ENCODE results near the gene TCF7L2. TPM values are rescaled to one million over a fixed set of nuclear protein-coding genes. Genes with fewer than 3 reads are reported as not detected.

Gene TCF7L2
- total and polyA plus RNA-seq, 8 donors, result 6.7 to 179 (median 61.7) TPM

GRCh38 chr10:112985690-112986543 is 35.9 kb downstream of the TCF7L2 start:
- no peak for DNase-seq
- Histone ChIP-seq H3K9me3 (no peaks in the 10 kb centered on the region), H3K27me3 (no peaks in the 10 kb centered on the region), H3K36me3 (peaks cover 0 to 15% (median 7%) of the 10 kb centered on the region in 4 donors), H3K4me1 (peaks cover 25 to 82% (median 54%) of the 10 kb centered on the region in 4 donors), H3K4me3 (no peak overlapping the region), H3K27ac (peak overlapping the region in 2 of 5 donors; percentile 28 to 37)
- intact Hi-C loops (cut with DNase I; ENCODE audit: low total_unique reads), result no loop called here
- WGBS, 5 donors, result 50 to 72% (median 65%) methylated on average over 7 of the region's 7 CpGs
- TF ChIP-seq POLR2A (IDR thresholded peaks at IDR 0.05) (no peak), EP300 (IDR thresholded peaks at IDR 0.05) (no peak), POLR2AphosphoS5 (IDR thresholded peaks at IDR 0.05) (peak in 1 of 3 donors; percentile 46)

DNA sequence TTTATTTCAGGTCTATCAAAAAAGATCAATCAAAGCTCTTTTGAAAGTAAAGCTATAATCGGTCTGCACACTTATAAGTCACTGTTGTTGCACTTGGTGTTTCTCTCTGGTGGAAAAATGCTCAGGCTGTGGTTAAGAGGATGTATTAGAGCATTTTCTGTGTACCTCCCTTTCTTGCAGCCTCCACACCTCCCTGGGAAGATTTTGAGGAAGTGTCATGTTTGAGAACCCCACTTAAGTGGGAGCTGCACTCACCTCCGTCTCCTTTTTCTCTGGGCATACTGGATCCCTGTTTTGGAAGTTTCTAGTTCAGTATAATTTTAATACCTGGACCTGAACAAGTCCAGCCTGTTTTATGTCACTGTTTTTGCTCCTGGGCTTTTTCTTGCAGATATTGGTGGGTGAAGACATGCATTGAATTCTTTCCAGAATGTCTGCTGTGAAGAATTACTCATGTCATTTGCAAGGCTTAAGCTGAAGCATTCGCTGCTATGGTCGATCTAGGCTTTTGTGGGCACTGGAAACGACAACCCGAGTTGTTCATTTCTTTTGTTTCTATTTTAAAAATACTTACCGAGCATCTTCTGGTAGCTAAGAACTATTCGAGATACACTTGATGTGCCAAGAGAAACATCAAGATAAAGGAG is 36.6 kb downstream of the TCF7L2 start:
- 53 to 67% (median 61%) methylated on average over 8 of the region's 8 CpGs for WGBS, 5 donors
- H3K4me3 ChIP-seq, result no peak overlapping the region
- no peaks in the 10 kb centered on the region for H3K9me3 ChIP-seq
- H3K36me3 ChIP-seq, result peaks cover 0 to 21% (median 10%) of the 10 kb centered on the region in 4 donors
- no peak for TF ChIP-seq CTCF (IDR thresholded peaks at IDR 0.05)
- TF ChIP-seq POLR2AphosphoS5 (IDR thresholded peaks at IDR 0.05), result no peak
- TF ChIP-seq EP300 (IDR thresholded peaks at IDR 0.05), result no peak
- no peak for TF ChIP-seq POLR2A (IDR thresholded peaks at IDR 0.05)
- intact Hi-C loops (cut with DNase I; ENCODE audit: low total_unique reads), result no loop called here
- peaks cover 21 to 77% (median 48%) of the 10 kb centered on the region in 4 donors for H3K4me1 ChIP-seq
- DNase-seq, result no peak
- H3K27ac ChIP-seq, result peak overlapping the region in 2 of 5 donors; percentile 28 to 37
- H3K27me3 ChIP-seq, result no peaks in the 10 kb centered on the region

DNA sequence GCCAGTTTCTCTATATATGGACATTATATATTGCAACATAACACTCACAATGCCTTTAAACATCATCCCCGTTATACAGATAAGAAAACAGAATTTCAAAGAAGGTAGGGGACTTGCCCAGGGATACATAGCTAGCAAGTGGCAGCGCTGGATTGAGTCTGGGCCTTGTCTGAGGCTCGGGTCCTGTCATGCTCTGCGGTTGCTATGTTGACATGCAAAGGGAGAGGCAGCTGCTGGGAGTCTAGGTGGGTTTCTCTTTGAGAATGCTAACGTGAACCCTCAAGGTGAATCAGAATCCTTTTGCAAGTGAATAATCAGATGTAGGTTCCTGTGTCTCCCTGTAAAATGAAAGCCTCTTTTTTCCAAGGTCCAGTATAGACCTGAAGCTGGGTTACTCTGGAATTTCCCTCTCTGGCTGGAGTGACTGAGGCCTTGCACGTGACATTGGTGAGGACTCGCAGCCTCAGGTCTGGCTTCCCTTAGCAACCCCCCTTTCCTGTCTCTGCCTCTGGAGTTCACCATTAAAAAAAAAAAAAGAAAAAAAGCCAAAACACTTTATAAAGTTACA is 38.9 kb downstream of the TCF7L2 start:
- DNase-seq, result no peak
- Histone ChIP-seq H3K27me3 (no peaks in the 10 kb centered on the region), H3K4me3 (no peak overlapping the region), H3K4me1 (peaks cover 21 to 69% (median 44%) of the 10 kb centered on the region in 4 donors), H3K27ac (peak overlapping the region in 1 of 5 donors; percentile 3), H3K36me3 (peaks cover 0 to 35% (median 17%) of the 10 kb centered on the region in 4 donors), H3K9me3 (no peaks in the 10 kb centered on the region)
- no peak for TF ChIP-seq POLR2AphosphoS5 (IDR thresholded peaks at IDR 0.05)
- no peak for TF ChIP-seq EP300 (IDR thresholded peaks at IDR 0.05)
- no peak for TF ChIP-seq POLR2A (IDR thresholded peaks at IDR 0.05)
- no peak for TF ChIP-seq CTCF (IDR thresholded peaks at IDR 0.05)
- WGBS, 5 donors, result 72 to 85% (median 84%) methylated on average over 7 of the region's 7 CpGs
- intact Hi-C loops (cut with DNase I; ENCODE audit: low total_unique reads), result no loop called here

GRCh38 chr10:112989826-112990225 is 39.8 kb downstream of the TCF7L2 start:
- intact Hi-C loops (cut with DNase I; ENCODE audit: low total_unique reads), result no loop called here
- peaks cover 0 to 35% (median 17%) of the 10 kb centered on the region in 4 donors for H3K36me3 ChIP-seq
- no peak overlapping the region for H3K27ac ChIP-seq
- no peaks in the 10 kb centered on the region for H3K27me3 ChIP-seq
- no peaks in the 10 kb centered on the region for H3K9me3 ChIP-seq
- no peak for DNase-seq
- peaks cover 21 to 61% (median 41%) of the 10 kb centered on the region in 4 donors for H3K4me1 ChIP-seq
- 76 to 90% (median 77%) methylated on average over 5 of the region's 5 CpGs for WGBS, 5 donors
- TF ChIP-seq EP300 (IDR thresholded peaks at IDR 0.05) (no peak), POLR2AphosphoS5 (IDR thresholded peaks at IDR 0.05) (no peak), CTCF (IDR thresholded peaks at IDR 0.05) (no peak), POLR2A (IDR thresholded peaks at IDR 0.05) (no peak)
- H3K4me3 ChIP-seq, result no peak overlapping the region

Data from stomach (tissue), 9 donors.